ENCODE results near the gene PAFAH1B2. TPM values are rescaled to one million over a fixed set of nuclear protein-coding genes. Genes with fewer than 3 reads are reported as not detected.

Gene PAFAH1B2, protein sequence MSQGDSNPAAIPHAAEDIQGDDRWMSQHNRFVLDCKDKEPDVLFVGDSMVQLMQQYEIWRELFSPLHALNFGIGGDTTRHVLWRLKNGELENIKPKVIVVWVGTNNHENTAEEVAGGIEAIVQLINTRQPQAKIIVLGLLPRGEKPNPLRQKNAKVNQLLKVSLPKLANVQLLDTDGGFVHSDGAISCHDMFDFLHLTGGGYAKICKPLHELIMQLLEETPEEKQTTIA
- total RNA-seq, result 83.5 and 100 TPM in 2 replicates

DNA sequence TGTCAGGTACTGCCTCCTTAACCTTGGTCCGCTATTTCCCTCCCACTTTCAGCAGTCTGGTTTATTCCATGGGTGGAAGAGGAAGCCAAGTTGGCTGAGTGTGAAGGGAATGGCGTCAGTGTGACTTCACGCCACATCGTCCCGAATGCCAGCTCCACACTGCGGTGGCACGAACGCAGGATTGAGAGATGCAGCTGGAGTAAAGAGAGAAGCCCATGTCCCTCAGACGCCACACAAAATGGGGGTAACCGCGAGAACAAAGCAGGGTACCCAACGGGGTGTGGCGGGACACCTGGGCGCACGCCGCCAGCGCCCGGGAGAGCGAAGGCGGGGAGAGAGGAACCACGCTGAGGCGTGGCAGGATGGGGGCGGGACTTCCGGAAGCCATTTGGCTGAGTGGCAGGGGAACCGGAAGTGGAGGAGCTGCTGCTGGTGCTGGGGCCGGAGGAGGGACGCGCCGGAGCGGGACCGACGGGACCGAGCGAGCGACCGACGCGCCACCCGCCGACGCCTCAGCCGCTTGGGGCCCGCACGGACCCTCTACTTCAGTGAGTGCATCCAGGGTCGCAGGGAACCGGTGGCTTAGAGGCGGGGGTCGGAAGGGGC is at the start of gene PAFAH1B2:
Gene PAFAH1B2, plus strand, starts transcription at position 417 of the 606 bp plus-strand sequence. CDS start 8,161 bp downstream, outside the sequence.

DNA sequence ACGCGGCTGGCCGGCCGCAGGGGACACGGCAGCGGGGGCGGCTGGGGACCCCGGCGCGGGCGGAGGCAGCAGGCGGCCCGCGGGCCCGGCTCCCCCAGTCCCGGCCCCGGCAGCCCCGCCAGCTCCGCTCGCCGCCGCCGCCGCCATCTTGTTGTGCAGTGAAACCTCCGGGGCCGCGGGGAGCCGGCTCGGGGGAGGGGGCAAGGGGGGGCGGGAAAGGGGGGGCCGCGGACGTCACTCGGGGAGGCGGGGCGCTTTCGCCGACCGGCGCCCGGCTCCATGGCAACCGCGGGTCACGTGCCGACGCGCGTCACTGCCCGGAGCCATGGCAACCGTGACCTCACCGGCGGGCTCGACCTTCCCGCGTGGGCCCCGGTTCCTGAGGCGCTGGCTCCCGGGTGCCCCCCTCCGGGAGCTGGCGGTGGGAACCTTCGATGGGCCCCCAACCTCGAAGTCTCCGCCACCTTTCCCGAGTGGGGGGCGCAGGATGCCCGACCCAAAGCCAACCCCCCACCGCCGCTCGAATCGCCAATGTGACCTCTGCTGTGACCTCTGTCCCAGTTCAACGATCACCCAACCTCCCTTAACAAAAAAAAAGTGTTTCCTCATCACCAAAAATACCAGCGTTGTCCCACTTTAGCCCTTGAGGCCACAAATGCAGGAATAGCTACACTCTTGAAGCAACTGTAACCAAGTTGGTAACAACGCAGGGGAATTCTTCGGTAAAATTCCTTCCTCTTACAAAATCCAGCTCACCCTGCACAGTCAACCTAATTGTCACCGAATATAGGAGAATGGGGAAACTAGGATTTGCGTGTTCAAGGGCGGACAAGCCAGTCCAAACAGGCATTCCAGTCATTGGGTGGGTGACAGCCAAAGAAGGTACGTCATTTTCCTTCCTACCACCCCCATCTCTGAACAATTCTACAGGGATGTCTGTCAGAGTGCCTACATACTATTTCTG is 45.5 kb upstream of the PAFAH1B2 start, which contains the start of gene SIK3:
Gene SIK3, minus strand, starts transcription at position 160 of the 964 bp plus-strand sequence. Its CDS starts 13 bp downstream, at position 147.

GRCh38 chr11:117178210-117179034 is 34.3 kb downstream of the PAFAH1B2 start, which contains the start of gene SIDT2:
Gene SIDT2 (plus strand): TSS chr11:117178743. CDS start chr11:117179264, 521 bp downstream.

DNA sequence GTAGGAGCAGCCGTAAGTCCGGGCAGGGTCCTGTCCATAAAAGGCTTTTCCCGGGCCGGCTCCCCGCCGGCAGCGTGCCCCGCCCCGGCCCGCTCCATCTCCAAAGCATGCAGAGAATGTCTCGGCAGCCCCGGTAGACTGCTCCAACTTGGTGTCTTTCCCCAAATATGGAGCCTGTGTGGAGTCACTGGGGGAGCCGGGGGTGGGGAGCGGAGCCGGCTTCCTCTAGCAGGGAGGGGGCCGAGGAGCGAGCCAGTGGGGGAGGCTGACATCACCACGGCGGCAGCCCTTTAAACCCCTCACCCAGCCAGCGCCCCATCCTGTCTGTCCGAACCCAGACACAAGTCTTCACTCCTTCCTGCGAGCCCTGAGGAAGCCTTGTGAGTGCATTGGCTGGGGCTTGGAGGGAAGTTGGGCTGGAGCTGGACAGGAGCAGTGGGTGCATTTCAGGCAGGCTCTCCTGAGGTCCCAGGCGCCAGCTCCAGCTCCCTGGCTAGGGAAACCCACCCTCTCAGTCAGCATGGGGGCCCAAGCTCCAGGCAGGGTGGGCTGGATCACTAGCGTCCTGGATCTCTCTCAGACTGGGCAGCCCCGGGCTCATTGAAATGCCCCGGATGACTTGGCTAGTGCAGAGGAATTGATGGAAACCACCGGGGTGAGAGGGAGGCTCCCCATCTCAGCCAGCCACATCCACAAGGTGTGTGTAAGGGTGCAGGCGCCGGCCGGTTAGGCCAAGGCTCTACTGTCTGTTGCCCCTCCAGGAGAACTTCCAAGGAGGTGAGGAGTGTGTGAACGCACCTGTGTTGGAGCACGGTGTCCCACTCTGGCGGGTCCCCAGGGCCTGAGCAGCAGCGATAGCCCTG is 55.2 kb downstream of the PAFAH1B2 start, which contains the start of gene TAGLN:
Gene TAGLN, plus strand, starts transcription at position 318 of the 863 bp plus-strand sequence. CDS start 3,644 bp downstream, outside the sequence.

Other genes with a start within 250 kb of the PAFAH1B2 start
- 7.6 and 12.7 TPM in 2 replicates for gene SIK3, start 45.9 kb upstream of the PAFAH1B2 start, total RNA-seq
- gene SIDT2, start 34.5 kb downstream of the PAFAH1B2 start, total RNA-seq, result 11.1 and 29.7 TPM in 2 replicates
- gene TAGLN, start 55.1 kb downstream of the PAFAH1B2 start, total RNA-seq, result 20.8 and 704 TPM in 2 replicates
- 32.5 and 45.5 TPM in 2 replicates for gene PCSK7, start 87.8 kb downstream of the PAFAH1B2 start, total RNA-seq
- 4.7 and 10.8 TPM in 2 replicates for gene RNF214, start 88.4 kb downstream of the PAFAH1B2 start, total RNA-seq
- gene BACE1-AS, start 147.1 kb downstream of the PAFAH1B2 start, total RNA-seq, result 2.6 and 2.7 TPM in 2 replicates
- 24.3 and 55.3 TPM in 2 replicates for gene BACE1, start 172.0 kb downstream of the PAFAH1B2 start, total RNA-seq
- gene CEP164, start 183.6 kb downstream of the PAFAH1B2 start, total RNA-seq, result 8.5 and 17.5 TPM in 2 replicates